A549 treated with CORT108297 at 1 μM for 4 hours (cell line): Measurements from ENCODE around the gene MAPRE2. TPM values are rescaled to one million over a fixed set of nuclear protein-coding genes. Genes with fewer than 3 reads are reported as not detected.

ENCODE experiments used
- total RNA-seq: library from RNA; stranded (reverse); fragments of 200-300 nt; extraction: Qiagen RNA extraction; gene quantifications from 5 replicates; pipeline ENCODE4 v1.2.3, GENCODE V29; 2022

The MAPRE2 gene
- 13.6 to 15.8 TPM (median 14.3 TPM) in 5 replicates for total RNA-seq

DNA sequence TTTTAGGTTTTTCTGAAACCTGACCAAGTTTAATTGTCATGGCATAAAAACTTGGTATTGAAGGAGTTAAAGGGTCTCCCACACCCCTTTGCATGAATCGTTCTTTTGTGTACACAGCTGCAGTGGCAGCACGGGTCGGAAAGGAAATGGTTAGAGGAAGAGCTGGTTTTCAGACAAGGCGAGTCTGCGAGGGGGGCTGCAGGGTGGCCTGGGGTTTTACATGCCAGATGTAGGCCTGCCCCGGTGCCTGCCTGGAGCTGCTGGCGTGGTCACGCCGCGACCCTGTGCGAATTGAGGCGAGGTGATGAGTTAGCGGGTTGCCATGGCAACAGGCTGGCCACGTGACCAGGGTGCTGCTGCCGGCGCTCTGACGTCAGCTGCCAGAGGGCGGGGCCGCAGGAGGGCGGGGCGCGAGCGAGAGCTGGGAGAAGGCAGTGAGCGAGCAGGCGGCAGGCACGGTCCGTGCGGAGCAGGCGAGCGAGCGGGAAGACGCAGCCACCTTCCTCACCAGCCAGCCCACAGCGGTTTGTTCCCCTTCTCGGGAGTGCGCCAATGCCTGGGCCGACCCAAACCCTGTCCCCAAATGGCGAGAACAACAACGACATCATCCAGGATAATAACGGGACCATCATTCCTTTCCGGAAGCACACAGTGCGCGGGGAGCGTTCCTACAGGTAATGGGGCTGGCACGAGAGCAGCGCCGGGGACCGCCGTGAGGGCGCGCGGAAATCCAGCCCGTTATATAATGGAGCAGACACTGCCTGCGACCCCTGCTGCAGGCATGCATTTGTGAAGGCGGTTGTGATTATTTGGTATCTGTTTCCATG, at the start of gene MAPRE2:
Gene MAPRE2, plus strand, starts transcription at position 426 of the 827 bp plus-strand sequence. Its CDS starts 127 bp downstream, at position 553.

Other genes starting within 250 kb of the MAPRE2 start
- 3.4 to 4.9 TPM (median 4.6 TPM) in 5 replicates for gene ZNF397, start 199.6 kb downstream of the MAPRE2 start, total RNA-seq
- gene ZSCAN30, start 248.8 kb downstream of the MAPRE2 start, total RNA-seq: 0.52 to 1.2 TPM (median 0.90 TPM) in 5 replicates